Astrocyte of the cerebellum (primary cell): ENCODE results near the gene CNGB1.

Experiments
- DNase-seq: peaks from one replicate; pipeline ENCODE4 v3.0.0-alpha.2; 2011; ENCODE audit warnings: low read depth
- H3K4me3 ChIP-seq: 2 replicates; pipeline ENCODE4 v1.5.1; 2011; ENCODE audit warnings: mild to moderate bottlenecking, low read depth, low read length, moderate library complexity
- CTCF ChIP-seq: IDR thresholded peaks from 2 replicates; pipeline ENCODE4 v1.5.1; 2012; ENCODE audit warnings: low read length, low read depth, moderate library complexity, mild to moderate bottlenecking; ENCODE audit errors: missing control alignments
- in situ Hi-C: cut with HindIII; loops from 2 replicates; pipeline ENCODE4 v1.10.0; 2017; ENCODE audit warnings: low sequenced_read_pairs

Gene CNGB1

DNA sequence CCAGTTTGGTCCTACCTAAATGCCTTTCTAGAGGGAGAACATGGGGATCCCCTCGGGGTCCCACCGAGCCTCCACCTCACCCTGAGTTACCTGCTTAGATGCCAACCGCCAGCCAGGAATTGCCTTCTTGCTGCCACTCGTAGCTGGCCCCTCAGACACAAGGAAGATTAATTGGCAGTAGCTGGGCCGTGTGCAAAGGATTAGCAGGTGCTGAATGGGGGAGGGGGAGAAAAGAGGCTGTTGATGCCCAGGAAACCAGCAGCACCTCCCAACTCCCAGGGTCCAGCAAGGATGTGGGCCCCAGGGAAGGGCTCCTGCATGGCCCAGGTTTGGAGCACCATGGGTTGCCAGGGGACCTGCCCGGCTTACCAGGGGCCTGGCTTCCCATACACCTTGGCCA lies at the start of gene CNGB1:
Gene CNGB1, minus strand, starts transcription at position 159 of the 400 bp plus-strand sequence. CDS start 3,842 bp downstream, outside the sequence.
- no peak within 1 kb of the TSS for H3K4me3 ChIP-seq
- no peak for DNase-seq
- TF ChIP-seq CTCF: no peak
- in situ Hi-C loops: no loop called here

GRCh38 chr16:58019866-58020538 lies 49.1 kb upstream of the CNGB1 start:
- TF ChIP-seq CTCF: no peak
- no peak for DNase-seq
- H3K4me3 ChIP-seq: no peak overlapping the region
- in situ Hi-C loops: no loop called here

- no peak for TF ChIP-seq CTCF
- DNase-seq: no peak
- H3K4me3 ChIP-seq: no peak overlapping the region
- in situ Hi-C loops: no loop called here
Observed at GRCh38 chr16:58018803-58019202, 47.9 kb upstream of the CNGB1 start.

GRCh38 chr16:58016840-58017446 lies 46.0 kb upstream of the CNGB1 start:
- DNase-seq: no peak
- in situ Hi-C loops: no loop called here
- no peak for TF ChIP-seq CTCF
- no peak overlapping the region for H3K4me3 ChIP-seq

GRCh38 chr16:58013201-58013956 lies 42.5 kb upstream of the CNGB1 start:
- no peak for TF ChIP-seq CTCF
- no peak for DNase-seq
- in situ Hi-C loops: no loop called here
- no peak overlapping the region for H3K4me3 ChIP-seq

- no peak for TF ChIP-seq CTCF
Observed at GRCh38 chr16:58012481-58012880, 41.6 kb upstream of the CNGB1 start.

More at GRCh38 chr16:58012481-58012880, 41.6 kb upstream of the CNGB1 start:
- in situ Hi-C loops: no loop called here
- H3K4me3 ChIP-seq: no peak overlapping the region
- DNase-seq: no peak
